Stimulated activated effector memory CD8-positive, alpha-beta T cell treated with anti-CD3 and anti-CD28 coated beads, Interleukin-12 subunit alpha, Interleukin-12 subunit beta, amount 100 ng/mL, for 72 hours (primary cell): ENCODE results near the gene HCN3.
A peak's percentile ranks its signal among the peaks of the same experiment; 100 is the strongest.

ENCODE experiments used
- ATAC-seq: fragments of 150-1000 bp; cut with Tn5 transposase; 2 replicates; pipeline ENCODE4 v1.10.0; 2021
- DNase-seq, 2 donors: peaks; one replicate each; pipeline ENCODE4 v3.0.0; 2021 to 2022; ENCODE audit warnings: low spot score in 2 of 2
- H3K27ac Mint-ChIP-seq: one replicate; pipeline ENCODE4 v1.8.0; 2022; ENCODE audit warnings: mild to moderate bottlenecking, mixed read lengths
- H3K36me3 Mint-ChIP-seq: one replicate; pipeline ENCODE4 v1.8.0; 2022; ENCODE audit warnings: mild to moderate bottlenecking, mixed read lengths
- H3K4me1 Mint-ChIP-seq: one replicate; pipeline ENCODE4 v1.8.0; 2022; ENCODE audit warnings: mixed read lengths
- H3K4me3 Mint-ChIP-seq: one replicate; pipeline ENCODE4 v1.8.0; 2022; ENCODE audit warnings: mild to moderate bottlenecking, mixed read lengths
- H3K9me3 Mint-ChIP-seq: one replicate; pipeline ENCODE4 v1.8.0; 2022; ENCODE audit warnings: mixed read lengths

HCN3 gene

DNA sequence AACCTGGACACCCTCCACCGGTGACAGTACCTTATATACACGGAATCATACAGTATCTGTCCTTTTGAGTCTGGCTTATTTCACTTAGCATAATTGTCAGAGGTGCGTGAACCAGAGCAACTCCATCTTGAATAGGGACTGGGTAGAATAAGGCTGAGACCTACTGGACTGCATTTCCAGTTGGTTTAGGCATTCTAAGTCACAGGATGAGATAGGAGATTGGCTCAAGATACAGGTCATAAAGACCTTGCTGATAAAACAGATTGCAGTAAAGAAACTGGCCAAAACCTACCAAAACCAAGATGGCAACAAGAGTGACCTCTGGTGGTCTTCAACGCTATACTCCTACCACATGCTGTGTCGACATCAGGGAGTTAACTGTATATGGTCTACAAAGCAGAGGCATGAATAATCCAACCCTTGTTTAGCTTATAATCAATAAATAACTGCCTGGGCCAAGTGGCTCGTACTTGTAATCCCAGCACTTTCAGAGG lies 30.0 kb downstream of the HCN3 start:
- ATAC-seq = no peak
- DNase-seq = no peak
- no peak overlapping the region for H3K27ac Mint-ChIP-seq
- peak overlapping the region; percentile 96 for H3K4me3 Mint-ChIP-seq
- peaks cover 44% of the 10 kb centered on the region for H3K36me3 Mint-ChIP-seq
- H3K4me1 Mint-ChIP-seq = peaks cover 25% of the 10 kb centered on the region
- H3K9me3 Mint-ChIP-seq = no peaks in the 10 kb centered on the region

DNA sequence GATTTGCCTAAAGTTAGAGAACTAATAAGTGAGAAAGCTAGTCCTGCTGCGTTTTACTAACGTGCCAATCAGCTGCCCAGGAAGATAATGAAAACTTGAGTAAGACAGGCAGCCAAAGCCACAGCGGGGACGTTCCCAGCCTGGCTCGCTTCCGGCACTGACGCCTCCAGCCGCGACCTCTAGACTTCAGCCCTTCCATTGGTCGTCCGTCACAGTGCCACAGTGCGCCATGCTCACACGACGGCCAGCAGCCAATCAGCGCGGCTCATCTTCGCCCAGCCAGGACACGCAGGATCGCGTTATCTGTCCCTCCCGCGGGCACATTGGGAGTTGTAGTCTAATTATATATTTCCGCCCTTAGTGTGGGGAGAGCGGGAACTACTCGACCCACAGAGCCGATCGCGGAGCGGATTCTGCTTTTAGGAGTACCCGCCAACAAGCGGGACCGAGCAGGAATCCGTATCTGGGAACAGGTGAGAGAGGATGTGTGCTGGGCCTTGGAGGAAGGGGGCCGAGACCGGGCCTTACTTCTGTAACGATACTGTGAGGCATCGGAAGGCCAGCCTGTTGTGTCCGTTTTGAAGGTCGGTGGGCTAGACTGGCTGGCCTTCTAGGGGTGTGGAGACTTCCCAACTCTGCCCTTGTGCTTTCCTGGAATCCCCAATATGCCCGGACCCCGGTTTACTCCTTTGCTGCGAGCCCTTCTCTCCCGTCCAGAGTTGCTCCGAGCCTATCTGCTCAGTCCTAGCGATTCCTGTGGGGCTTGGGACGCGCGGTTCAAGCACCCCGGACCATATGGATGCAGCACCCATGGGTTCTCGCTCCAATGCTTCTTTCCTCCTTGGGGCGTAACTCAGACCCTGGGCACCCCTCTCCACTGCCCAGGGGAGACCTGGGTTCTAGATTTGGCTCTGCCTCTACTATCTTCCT lies 31.5 kb downstream of the HCN3 start, which contains the start of gene FDPS:
FDPS (plus strand) TSS at position 374 of the 930 bp plus-strand sequence. CDS start 924 bp downstream, outside the sequence.
- DNase-seq = peak; percentile 81 to 96
- ATAC-seq = peak; percentile 99
- Mint-ChIP-seq H3K4me3 (peak within 1 kb of the TSS; percentile 96), H3K36me3 (peaks cover 58% of the 10 kb centered on the region), H3K27ac (peak within 1 kb of the TSS; percentile 97), H3K9me3 (no peaks in the 10 kb centered on the region), H3K4me1 (peaks cover 34% of the 10 kb centered on the region)

GRCh38 chr1:155309423-155310021 lies 32.3 kb downstream of the HCN3 start:
- peak overlapping the region; percentile 97 for H3K27ac Mint-ChIP-seq
- ATAC-seq (no peak), DNase-seq (no peak)
- H3K9me3 Mint-ChIP-seq = no peaks in the 10 kb centered on the region
- H3K4me1 Mint-ChIP-seq = peaks cover 34% of the 10 kb centered on the region
- peak overlapping the region; percentile 96 for H3K4me3 Mint-ChIP-seq
- H3K36me3 Mint-ChIP-seq = peaks cover 66% of the 10 kb centered on the region

DNA sequence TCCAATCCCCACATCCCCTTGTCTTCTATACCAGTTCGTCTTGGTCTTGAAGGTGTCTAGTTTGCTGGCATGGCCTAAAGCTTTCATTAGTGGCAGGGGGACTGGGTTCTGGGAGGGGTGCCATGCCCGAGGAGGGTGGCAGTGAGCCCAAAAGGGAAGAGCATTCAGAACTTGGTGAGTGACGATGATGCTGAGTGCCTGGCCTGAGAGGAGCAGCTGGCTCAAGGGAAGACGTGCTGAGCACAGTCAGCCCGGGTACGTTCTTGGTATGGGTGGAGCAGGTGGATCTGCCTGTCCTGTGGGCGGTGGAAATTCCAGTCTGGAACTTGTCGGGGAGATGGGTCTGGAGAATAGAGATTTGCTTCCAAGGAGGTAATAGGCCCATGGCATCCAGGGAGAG lies 36.0 kb downstream of the HCN3 start:
- ATAC-seq = no peak
- Mint-ChIP-seq H3K27ac (peak overlapping the region; percentile 65), H3K4me1 (peaks cover 34% of the 10 kb centered on the region), H3K9me3 (no peaks in the 10 kb centered on the region), H3K36me3 (peaks cover 96% of the 10 kb centered on the region), H3K4me3 (no peak overlapping the region)
- DNase-seq = no peak

- no peak overlapping the region for H3K27ac Mint-ChIP-seq
- H3K4me3 Mint-ChIP-seq = no peak overlapping the region
- H3K4me1 Mint-ChIP-seq = peaks cover 46% of the 10 kb centered on the region
- H3K36me3 Mint-ChIP-seq = peaks cover 93% of the 10 kb centered on the region
- H3K9me3 Mint-ChIP-seq = no peaks in the 10 kb centered on the region
- DNase-seq = no peak
- no peak for ATAC-seq
Measured at GRCh38 chr1:155316922-155317321, 39.7 kb downstream of the HCN3 start.

DNA sequence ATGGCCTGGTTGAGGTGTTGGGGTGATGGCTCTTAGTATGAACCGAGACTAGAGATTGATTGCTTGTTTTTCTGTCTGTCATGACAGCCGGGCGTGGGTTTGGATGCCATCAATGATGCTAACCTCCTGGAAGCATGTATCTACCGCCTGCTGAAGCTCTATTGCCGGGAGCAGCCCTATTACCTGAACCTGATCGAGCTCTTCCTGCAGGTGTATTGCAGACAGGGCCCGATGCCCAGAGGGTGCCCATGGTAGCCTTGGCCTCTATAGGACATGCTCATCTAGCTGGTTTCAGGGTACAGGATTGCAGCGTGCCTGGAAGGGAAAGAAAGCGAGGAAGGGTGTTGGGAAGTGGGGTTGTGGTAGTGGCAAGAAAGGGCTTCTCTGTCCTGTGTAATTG lies 40.8 kb downstream of the HCN3 start:
- H3K4me3 Mint-ChIP-seq = no peak overlapping the region
- H3K27ac Mint-ChIP-seq = peak overlapping the region; percentile 48
- no peaks in the 10 kb centered on the region for H3K9me3 Mint-ChIP-seq
- ATAC-seq (no peak), DNase-seq (no peak)
- peaks cover 45% of the 10 kb centered on the region for H3K4me1 Mint-ChIP-seq
- H3K36me3 Mint-ChIP-seq = peaks cover 81% of the 10 kb centered on the region

GRCh38 chr1:155319536-155319935 lies 42.3 kb downstream of the HCN3 start:
- H3K9me3 Mint-ChIP-seq = no peaks in the 10 kb centered on the region
- peaks cover 39% of the 10 kb centered on the region for H3K4me1 Mint-ChIP-seq
- no peak overlapping the region for H3K4me3 Mint-ChIP-seq
- H3K27ac Mint-ChIP-seq = no peak overlapping the region
- DNase-seq = no peak
- H3K36me3 Mint-ChIP-seq = peaks cover 73% of the 10 kb centered on the region
- no peak for ATAC-seq

GRCh38 chr1:155320252-155320651 lies 43.0 kb downstream of the HCN3 start:
- Mint-ChIP-seq H3K4me1 (peaks cover 40% of the 10 kb centered on the region), H3K27ac (peak overlapping the region; percentile 0), H3K4me3 (peak overlapping the region; percentile 82), H3K36me3 (peaks cover 66% of the 10 kb centered on the region), H3K9me3 (no peaks in the 10 kb centered on the region)
- DNase-seq = no peak
- ATAC-seq = no peak

- Mint-ChIP-seq H3K27ac (peak within 1 kb of the TSS; percentile 0), H3K9me3 (no peaks in the 10 kb centered on the region), H3K4me1 (peaks cover 47% of the 10 kb centered on the region), H3K4me3 (peak within 1 kb of the TSS; percentile 82), H3K36me3 (peaks cover 59% of the 10 kb centered on the region)
- DNase-seq = peak; percentile 29 to 81
- ATAC-seq = peak; percentile 5
Measured at GRCh38 chr1:155320661-155321617, 43.7 kb downstream of the HCN3 start, which contains the start of gene RUSC1. RUSC1 (plus strand) TSS chr1:155320894; CDS start chr1:155321774, 880 bp downstream.

DNA sequence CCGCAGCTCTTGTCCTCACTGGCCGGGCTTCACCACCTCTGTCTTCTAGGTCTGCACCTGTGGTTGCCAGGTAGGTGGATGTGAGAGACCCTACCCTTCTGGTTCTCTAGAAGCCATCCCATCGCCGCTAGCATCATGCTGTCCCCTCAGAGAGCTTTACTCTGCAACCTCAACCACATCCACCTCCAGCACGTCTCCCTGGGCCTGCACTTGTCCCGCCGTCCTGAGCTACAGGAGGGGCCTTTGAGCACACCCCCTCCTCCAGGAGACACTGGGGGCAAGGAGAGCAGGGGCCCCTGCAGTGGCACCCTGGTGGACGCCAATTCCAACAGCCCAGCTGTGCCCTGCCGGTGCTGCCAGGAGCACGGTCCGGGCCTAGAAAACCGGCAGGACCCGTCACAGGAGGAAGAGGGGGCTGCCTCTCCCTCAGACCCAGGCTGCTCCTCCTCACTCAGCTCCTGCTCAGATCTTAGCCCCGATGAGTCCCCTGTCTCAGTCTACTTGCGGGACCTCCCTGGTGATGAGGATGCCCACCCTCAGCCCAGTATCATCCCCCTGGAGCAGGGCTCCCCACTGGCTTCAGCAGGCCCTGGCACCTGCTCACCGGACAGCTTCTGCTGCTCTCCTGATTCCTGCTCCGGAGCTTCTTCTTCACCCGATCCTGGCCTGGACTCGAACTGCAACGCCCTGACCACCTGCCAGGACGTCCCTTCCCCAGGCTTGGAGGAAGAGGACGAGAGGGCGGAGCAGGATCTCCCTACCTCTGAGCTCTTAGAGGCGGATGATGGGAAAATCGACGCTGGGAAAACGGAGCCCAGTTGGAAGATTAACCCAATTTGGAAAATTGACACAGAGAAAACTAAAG lies 44.6 kb downstream of the HCN3 start:
- Mint-ChIP-seq H3K36me3 (peaks cover 50% of the 10 kb centered on the region), H3K27ac (no peak overlapping the region), H3K4me3 (peak overlapping the region; percentile 82), H3K9me3 (no peaks in the 10 kb centered on the region), H3K4me1 (peaks cover 55% of the 10 kb centered on the region)
- DNase-seq (no peak), ATAC-seq (no peak)

GRCh38 chr1:155322571-155322952 lies 45.3 kb downstream of the HCN3 start:
- no peak for ATAC-seq
- peaks cover 55% of the 10 kb centered on the region for H3K4me1 Mint-ChIP-seq
- no peak for DNase-seq
- H3K27ac Mint-ChIP-seq = no peak overlapping the region
- H3K36me3 Mint-ChIP-seq = peaks cover 49% of the 10 kb centered on the region
- no peaks in the 10 kb centered on the region for H3K9me3 Mint-ChIP-seq
- peak overlapping the region; percentile 82 for H3K4me3 Mint-ChIP-seq

DNA sequence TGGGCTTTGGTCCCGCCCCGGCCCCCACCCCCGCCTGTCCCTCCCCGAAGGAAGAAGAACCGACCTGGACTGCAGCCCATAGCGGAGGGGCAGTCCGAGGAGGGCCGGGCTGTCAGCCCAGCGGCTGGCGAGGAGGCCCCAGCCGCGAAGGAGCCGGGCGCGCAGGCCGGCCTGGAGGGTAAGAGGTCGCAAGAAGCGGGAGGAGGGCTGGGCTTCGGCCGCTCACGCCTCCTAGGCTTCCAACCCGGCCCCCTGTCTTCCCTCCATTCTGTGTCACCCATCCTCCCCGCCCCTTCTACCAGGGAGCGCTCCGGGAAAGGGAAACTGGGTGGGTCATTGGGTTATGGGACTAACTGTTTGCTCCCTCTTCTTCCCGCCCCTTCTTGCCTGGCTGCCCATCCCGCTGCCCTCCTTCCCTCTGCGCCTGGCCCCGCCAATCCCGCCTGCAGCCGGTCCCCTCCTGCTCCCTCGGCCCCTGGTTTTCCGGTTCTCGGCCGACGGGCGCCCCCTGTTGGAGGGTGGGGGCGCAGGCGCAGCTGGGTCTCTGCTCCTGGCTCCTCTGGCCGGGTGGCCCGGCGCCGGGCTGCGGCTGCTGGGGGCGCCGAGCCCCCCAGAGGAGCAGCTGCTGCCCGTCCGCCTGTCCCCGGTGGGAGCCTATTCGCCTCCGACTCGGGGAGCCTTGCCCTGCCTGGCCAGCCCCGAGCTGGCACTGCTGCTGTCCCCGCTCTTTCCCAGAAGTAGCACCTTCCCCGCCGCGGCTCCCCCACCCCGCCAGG lies 45.9 kb downstream of the HCN3 start:
- peak overlapping the region; percentile 23 for H3K27ac Mint-ChIP-seq
- no peaks in the 10 kb centered on the region for H3K9me3 Mint-ChIP-seq
- peak overlapping the region; percentile 82 for H3K4me3 Mint-ChIP-seq
- H3K36me3 Mint-ChIP-seq = peaks cover 49% of the 10 kb centered on the region
- DNase-seq (peak; percentile 96 to 97), ATAC-seq (peak; percentile 73)
- H3K4me1 Mint-ChIP-seq = peaks cover 55% of the 10 kb centered on the region

GRCh38 chr1:155323729-155324036 lies 46.4 kb downstream of the HCN3 start:
- Mint-ChIP-seq H3K9me3 (no peaks in the 10 kb centered on the region), H3K36me3 (peaks cover 49% of the 10 kb centered on the region), H3K4me1 (peaks cover 55% of the 10 kb centered on the region), H3K4me3 (peak overlapping the region; percentile 82), H3K27ac (peak overlapping the region; percentile 94)
- ATAC-seq = peak; percentile 75
- peak; percentile 71 to 91 for DNase-seq
